Mesodermal cell (in vitro differentiated cells): ENCODE results near the gene DDX3X. TPM values are rescaled to one million over a fixed set of nuclear protein-coding genes. Genes with fewer than 3 reads are reported as not detected.
"Not testable (repeated sequence)": the region's sequence is repeated elsewhere in the genome, so short reads cannot be mapped to it uniquely, and the experiment has no call there.

Experiments
- H3K27ac ChIP-seq: 2 replicates; pipeline ENCODE4 v1.7.0; 2013; ENCODE audit warnings: mild to moderate bottlenecking, low read depth, low read length, moderate library complexity; ENCODE audit not compliant: severe bottlenecking
- H3K36me3 ChIP-seq: 2 replicates; pipeline ENCODE4 v1.7.1; 2013; ENCODE audit warnings: mild to moderate bottlenecking, low read length, moderate library complexity; ENCODE audit not compliant: control insufficient read depth, insufficient read depth
- H3K4me1 ChIP-seq: one replicate; pipeline ENCODE4 v1.7.1; 2013; ENCODE audit warnings: mild to moderate bottlenecking, low read length; ENCODE audit not compliant: insufficient read depth, control insufficient read depth, poor library complexity, severe bottlenecking
- H3K4me3 ChIP-seq: 2 replicates; pipeline ENCODE4 v1.7.0; 2013; ENCODE audit warnings: low read length, control low read depth, mild to moderate bottlenecking; ENCODE audit not compliant: insufficient read depth, poor library complexity, severe bottlenecking; ENCODE audit errors: extremely low read depth
- H3K9me3 ChIP-seq: 2 replicates; pipeline ENCODE4 v1.7.1; 2013; ENCODE audit warnings: mild to moderate bottlenecking, low read length, moderate library complexity; ENCODE audit not compliant: control insufficient read depth
- WGBS, 2 experiments: methylation state at CpG; one replicate each; pipeline ENCODE4 v1.1.5; 2013; ENCODE audit warnings: missing lambda C conversion rate in 2 of 2; ENCODE audit not compliant: insufficient coverage in 2 of 2; 5-methylcytosine and 5-hydroxymethylcytosine counted together
- polyA plus RNA-seq, 2 experiments: library from polyadenylated mRNA; stranded (reverse); fragments of 50-300 nt; gene quantifications; one replicate each; pipeline ENCODE4 v1.2.3, GENCODE V29; 2013

Gene DDX3X
- 110 TPM for polyA plus RNA-seq (2013, experiment 1 of 2)
- 114 TPM for polyA plus RNA-seq (2013, experiment 2 of 2)

DNA sequence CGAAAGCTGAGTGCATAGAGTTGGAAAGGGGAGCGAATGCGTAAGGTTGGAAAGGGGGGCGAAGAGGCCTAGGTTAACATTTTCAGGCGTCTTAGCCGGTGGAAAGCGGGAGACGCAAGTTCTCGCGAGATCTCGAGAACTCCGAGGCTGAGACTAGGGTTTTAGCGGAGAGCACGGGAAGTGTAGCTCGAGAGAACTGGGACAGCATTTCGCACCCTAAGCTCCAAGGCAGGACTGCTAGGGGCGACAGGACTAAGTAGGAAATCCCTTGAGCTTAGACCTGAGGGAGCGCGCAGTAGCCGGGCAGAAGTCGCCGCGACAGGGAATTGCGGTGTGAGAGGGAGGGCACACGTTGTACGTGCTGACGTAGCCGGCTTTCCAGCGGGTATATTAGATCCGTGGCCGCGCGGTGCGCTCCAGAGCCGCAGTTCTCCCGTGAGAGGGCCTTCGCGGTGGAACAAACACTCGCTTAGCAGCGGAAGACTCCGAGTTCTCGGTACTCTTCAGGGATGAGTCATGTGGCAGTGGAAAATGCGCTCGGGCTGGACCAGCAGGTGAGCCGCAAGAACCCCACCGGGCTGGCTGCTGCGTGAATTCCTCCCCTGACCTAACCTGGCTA lies at the start of gene DDX3X:
DDX3X (plus strand) TSS at position 419 of the 619 bp plus-strand sequence; CDS start at position 510, 91 bp downstream.
- peaks cover 5% of the 10 kb centered on the region for H3K4me1 ChIP-seq
- H3K36me3 ChIP-seq, result peaks cover 20% of the 10 kb centered on the region
- WGBS, 2 experiments, result 0 to 1% methylated on average over 23 to 37 of the region's 47 CpGs
- peak within 1 kb of the TSS; percentile 60 for H3K4me3 ChIP-seq
- no peaks in the 10 kb centered on the region for H3K9me3 ChIP-seq
- H3K27ac ChIP-seq, result peak within 1 kb of the TSS; percentile 100

DNA sequence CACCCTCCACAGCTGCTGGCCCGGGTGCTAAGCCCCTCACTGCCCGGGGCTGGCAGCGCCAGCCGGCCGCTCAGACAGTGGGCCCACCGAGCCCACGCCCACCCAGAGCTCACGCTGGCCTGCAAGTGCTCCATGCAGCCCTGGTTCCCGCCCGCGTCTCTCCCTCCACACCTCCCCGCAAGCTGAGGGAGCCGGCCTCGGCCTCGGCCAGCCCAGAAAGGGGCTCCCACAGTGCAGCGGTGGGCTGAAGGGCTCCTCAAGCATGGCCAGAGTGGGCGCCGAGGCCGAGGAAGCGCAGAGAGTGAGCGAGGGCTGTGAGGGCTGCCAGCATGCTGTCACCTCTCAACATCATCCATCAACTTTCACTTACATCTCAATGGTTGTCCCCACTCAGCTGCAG lies 48.0 kb upstream of the DDX3X start:
- 89 to 100% methylated on average over 1 to 5 of the region's 21 CpGs for WGBS, 2 experiments
- H3K36me3 ChIP-seq, H3K4me3 ChIP-seq, H3K9me3 ChIP-seq, H3K4me1 ChIP-seq, H3K27ac ChIP-seq: not testable (repeated sequence)

DNA sequence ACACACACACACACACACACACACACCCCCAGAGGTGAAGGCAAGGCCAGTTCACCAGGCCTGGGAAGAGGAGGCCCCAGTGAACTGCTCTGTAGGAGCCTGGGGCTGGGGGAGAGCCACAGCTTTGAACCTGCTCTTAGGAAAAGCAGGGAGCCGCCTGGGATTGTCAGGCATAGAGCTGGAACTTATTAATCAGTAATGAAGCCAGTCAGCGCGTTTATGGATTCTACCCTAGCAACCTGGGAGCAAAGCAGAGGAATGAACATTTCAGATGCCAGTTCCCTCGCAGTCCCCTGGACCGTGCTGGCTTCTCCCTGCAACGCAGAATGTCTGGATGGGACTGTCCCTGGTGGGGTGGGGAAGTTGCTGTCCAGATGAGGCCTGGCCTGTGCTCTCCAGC lies 45.3 kb upstream of the DDX3X start:
- 94 to 100% methylated on average over 3 to 4 of the region's 6 CpGs for WGBS, 2 experiments
- Histone ChIP-seq H3K36me3 (no peaks in the 10 kb centered on the region), H3K4me3 (no peak overlapping the region), H3K9me3 (no peaks in the 10 kb centered on the region), H3K4me1 (no peaks in the 10 kb centered on the region), H3K27ac (no peak overlapping the region)

DNA sequence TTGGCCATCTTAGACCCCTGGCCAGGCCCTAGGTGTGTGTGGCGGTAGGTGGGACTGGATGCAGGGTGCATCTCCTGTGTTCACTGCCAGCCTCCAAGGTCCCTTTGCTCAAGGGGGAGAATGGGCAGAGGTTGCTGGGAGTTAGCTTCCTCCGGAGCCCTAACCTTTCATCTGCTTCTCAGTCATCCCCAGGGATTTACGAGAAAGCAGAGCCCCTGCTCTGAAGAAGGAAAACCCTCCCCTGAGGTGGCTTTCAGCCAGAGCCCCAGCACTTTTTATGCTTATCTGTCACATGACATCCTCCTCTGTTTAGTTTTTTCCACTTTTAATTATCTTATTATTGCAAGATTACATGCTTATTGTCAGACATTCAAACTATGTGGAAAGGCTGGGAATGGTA lies 44.9 kb upstream of the DDX3X start:
- Histone ChIP-seq H3K4me3 (no peak overlapping the region), H3K36me3 (no peaks in the 10 kb centered on the region), H3K4me1 (no peaks in the 10 kb centered on the region), H3K9me3 (no peaks in the 10 kb centered on the region), H3K27ac (no peak overlapping the region)
- WGBS, 2 experiments, result 50 to 60% methylated on average over 1 to 2 of the region's 3 CpGs

DNA sequence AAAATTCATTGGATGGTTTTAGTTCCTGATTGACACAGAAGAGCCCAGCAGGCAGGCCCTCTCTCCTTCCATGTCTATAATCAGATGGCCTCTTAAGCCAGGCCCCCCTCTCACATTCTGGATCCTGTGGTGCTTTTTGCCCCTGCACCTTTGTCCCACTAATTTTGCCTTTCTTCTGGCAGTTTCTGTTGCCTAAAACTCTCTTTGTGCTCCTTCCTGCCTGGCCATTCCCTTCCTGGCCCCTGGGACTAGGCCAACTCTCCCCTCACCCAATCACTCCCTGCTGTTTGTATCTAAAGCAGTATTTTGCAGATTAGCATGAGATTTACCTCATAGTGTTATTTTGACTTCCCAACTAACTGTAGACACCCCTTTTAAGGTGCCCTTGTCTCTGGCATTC lies 42.7 kb upstream of the DDX3X start:
- Histone ChIP-seq H3K9me3 (no peaks in the 10 kb centered on the region), H3K27ac (no peak overlapping the region), H3K4me3 (no peak overlapping the region), H3K36me3 (no peaks in the 10 kb centered on the region), H3K4me1 (no peaks in the 10 kb centered on the region)

DNA sequence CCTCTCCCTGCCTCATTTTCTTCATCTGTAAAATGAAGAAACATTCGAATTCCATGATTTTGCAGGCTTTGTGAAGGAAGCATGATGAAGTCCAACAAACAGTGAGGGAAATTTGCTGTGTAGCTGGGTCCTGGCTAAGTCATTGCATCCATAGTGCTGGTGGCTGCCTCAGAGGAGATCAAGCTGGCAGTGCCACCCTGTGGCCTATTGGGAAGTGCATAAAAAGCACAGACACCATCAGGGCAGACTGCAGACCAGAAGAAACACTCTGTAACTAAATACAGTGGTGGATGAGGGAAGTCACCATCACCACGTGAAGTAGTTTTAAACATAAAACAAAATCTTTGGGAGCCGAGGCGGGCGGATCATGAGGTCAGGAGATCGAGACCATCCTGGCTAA lies 40.7 kb upstream of the DDX3X start:
- no peak overlapping the region for H3K4me3 ChIP-seq
- no CpG with 5 or more reads among the region's 6 CpGs for WGBS, 2 experiments
- H3K9me3 ChIP-seq, result no peaks in the 10 kb centered on the region
- H3K27ac ChIP-seq, result no peak overlapping the region
- H3K4me1 ChIP-seq, result no peaks in the 10 kb centered on the region
- no peaks in the 10 kb centered on the region for H3K36me3 ChIP-seq

DNA sequence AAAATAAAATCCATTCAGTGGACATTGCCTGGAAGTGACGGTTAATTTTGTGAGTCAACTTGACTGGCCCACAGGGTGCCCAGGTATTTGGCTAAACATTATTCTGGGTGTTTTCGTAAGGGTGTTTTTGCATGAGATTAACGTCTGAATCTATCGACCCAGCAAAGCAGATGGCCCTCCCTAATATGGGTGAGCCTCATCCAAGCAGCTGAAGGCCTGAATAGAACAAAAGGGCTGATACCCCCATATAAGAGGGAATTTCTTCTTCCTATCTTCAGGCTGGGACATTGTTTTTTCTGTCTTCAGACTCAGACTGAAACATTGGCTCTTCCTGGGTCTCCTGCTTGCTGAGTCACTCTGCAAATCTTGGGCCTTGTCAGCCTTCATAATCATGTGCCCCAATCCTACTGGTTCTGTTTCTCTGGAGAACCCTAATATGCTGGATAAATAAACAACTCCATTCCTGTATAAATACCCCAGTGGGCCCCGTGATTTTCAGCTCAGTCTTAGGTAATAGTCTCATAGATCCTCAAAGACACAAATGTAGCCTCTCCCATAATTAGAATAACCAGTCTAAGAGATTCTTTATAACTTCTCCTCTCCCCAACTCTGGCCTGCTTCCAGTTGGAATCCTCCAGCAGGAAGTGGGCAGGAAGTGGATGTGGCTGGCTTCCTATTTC lies 33.1 kb upstream of the DDX3X start:
- Histone ChIP-seq H3K9me3 (no peaks in the 10 kb centered on the region), H3K36me3 (no peaks in the 10 kb centered on the region), H3K27ac (no peak overlapping the region), H3K4me3 (no peak overlapping the region), H3K4me1 (peaks cover 5% of the 10 kb centered on the region)
- WGBS, 2 experiments, result 84 to 90% methylated on average over 1 to 3 of the region's 5 CpGs

DNA sequence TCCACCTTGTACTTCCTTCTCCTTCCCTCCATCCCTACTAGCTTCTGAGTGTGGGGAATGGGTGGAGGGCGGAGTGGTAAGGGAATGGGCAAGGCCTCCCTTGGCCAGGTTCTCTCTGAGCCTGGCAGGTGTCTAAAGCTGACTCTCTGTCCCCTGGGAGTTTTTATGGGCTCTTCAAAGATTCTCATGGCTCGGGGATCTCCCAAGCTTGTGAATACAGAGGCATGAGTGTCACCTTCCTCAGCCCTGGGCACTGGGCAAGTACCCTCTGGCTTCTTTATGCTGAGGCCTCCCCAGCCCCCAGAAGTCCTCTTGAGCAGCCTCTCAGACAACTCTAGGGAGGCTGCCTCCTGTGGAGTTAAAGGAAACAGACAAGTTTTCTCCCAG lies 32.5 kb upstream of the DDX3X start:
- H3K4me1 ChIP-seq, result peaks cover 5% of the 10 kb centered on the region
- 83% methylated on average over 1 of the region's 2 CpGs; no CpG with 5 or more reads in 1 of the 2 experiments for WGBS, 2 experiments
- H3K36me3 ChIP-seq, result no peaks in the 10 kb centered on the region
- H3K9me3 ChIP-seq, result no peaks in the 10 kb centered on the region
- H3K4me3 ChIP-seq, result no peak overlapping the region
- H3K27ac ChIP-seq, result no peak overlapping the region

DNA sequence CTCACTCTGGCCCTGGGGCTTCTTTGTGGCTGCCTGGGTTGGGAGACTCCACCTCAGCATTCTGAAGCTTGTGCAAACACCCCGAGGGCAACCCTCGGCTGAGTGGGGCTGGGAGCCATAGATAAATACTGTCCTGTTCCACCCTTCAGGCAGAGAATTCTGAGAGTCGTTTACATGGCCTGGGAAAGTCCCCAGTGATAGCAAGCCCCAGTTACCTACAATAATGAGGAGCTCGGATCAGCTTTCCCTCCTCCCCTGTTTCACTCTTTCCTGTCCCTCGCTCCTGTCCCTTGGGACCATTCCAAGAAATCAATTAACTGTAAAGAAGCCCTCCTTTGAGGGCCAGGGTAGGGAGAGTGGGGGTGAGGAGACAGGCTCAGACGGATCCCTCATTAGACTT lies 31.6 kb upstream of the DDX3X start:
- 44% methylated on average over 2 of the region's 6 CpGs; no CpG with 5 or more reads in 1 of the 2 experiments for WGBS, 2 experiments
- peaks cover 5% of the 10 kb centered on the region for H3K4me1 ChIP-seq
- no peaks in the 10 kb centered on the region for H3K9me3 ChIP-seq
- H3K4me3 ChIP-seq, result no peak overlapping the region
- no peaks in the 10 kb centered on the region for H3K36me3 ChIP-seq
- H3K27ac ChIP-seq, result no peak overlapping the region

DNA sequence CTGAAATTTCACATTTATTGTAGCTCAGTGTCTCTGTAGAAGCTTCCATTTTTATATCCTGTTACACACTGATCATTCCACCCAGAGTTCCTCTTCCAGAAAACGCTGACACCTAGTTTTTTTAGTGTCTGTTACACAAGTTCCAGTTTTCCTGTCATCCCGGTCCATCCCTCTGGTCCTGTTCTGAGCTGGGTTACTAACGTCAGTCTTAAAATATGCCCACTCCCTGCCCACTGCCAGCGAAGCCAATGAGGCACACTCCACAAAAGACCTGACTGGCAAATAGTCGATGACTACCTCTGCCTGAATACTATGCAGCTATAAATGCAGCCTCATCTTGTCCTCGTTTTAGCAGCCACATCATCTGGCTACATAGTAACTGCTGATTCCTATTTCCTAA lies 30.9 kb upstream of the DDX3X start:
- H3K27ac ChIP-seq, result no peak overlapping the region
- H3K4me1 ChIP-seq, result peaks cover 5% of the 10 kb centered on the region
- H3K36me3 ChIP-seq, result no peaks in the 10 kb centered on the region
- no peak overlapping the region for H3K4me3 ChIP-seq
- WGBS, 2 experiments, result 86 to 95% methylated on average over 5 to 6 of the region's 6 CpGs
- no peaks in the 10 kb centered on the region for H3K9me3 ChIP-seq

DNA sequence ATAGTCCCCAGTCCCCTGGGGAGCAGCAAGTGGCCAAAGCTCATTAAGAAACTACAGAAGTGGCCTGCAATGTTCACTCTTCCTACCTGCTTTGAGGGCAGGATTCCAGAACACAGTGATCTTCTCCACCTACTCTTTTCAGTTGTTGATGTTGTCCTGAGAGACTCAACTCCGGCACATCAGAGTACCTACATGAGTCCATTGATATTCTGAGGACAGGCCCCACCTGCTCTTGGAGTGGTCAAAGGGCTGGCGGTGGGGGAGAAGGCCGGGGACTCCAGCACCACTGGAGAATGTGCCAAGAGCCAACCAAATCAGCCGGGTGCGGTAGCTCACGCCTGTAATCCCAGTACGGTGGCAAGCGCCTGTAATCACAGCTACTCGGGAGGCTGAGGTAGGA lies 29.8 kb upstream of the DDX3X start:
- Histone ChIP-seq H3K9me3 (no peaks in the 10 kb centered on the region), H3K4me3 (no peak overlapping the region), H3K27ac (no peak overlapping the region), H3K36me3 (no peaks in the 10 kb centered on the region), H3K4me1 (peaks cover 5% of the 10 kb centered on the region)
- 60 to 61% methylated on average over 4 to 8 of the region's 9 CpGs for WGBS, 2 experiments
